H9 (cell line): ENCODE measurements around the gene CPT1B. TPM values are rescaled to one million over a fixed set of nuclear protein-coding genes. Genes with fewer than 3 reads are reported as not detected.
A peak's percentile ranks its signal among the peaks of the same experiment; 100 is the strongest.

Experiments used
- DNase-seq: peaks from one replicate; pipeline ENCODE4 v3.0.0-alpha.2; 2017
- H2AFZ ChIP-seq: one replicate; pipeline ENCODE4 v1.6.1; 2013; ENCODE audit warnings: mild to moderate bottlenecking, low read length, control low read depth, moderate library complexity
- H2AK5ac ChIP-seq: 2 replicates; pipeline ENCODE4 v1.6.1; 2013; ENCODE audit warnings: low read length, control low read depth, mixed read lengths; ENCODE audit not compliant: insufficient read length
- H2BK120ac ChIP-seq: one replicate; pipeline ENCODE4 v1.6.1; 2013; ENCODE audit warnings: low read depth, mild to moderate bottlenecking, low read length, control low read depth, inconsistent platforms; ENCODE audit not compliant: poor library complexity, severe bottlenecking
- H2BK12ac ChIP-seq: 2 replicates; pipeline ENCODE4 v1.6.1; 2013; ENCODE audit warnings: low read length, control low read depth, mixed read lengths, low read depth; ENCODE audit not compliant: insufficient read length
- H2BK15ac ChIP-seq: 2 replicates; pipeline ENCODE4 v1.6.1; 2013; ENCODE audit warnings: low read depth, low read length, control low read depth
- H2BK20ac ChIP-seq: one replicate; pipeline ENCODE4 v1.6.1; 2013; ENCODE audit warnings: low read depth, mild to moderate bottlenecking, low read length, control low read depth, inconsistent platforms; ENCODE audit not compliant: poor library complexity, severe bottlenecking
- H2BK5ac ChIP-seq: 2 replicates; pipeline ENCODE4 v1.6.1; 2013; ENCODE audit warnings: low read length, control low read depth, mixed read lengths; ENCODE audit not compliant: insufficient read length
- H3K14ac ChIP-seq: 2 replicates; pipeline ENCODE4 v1.6.1; 2013; ENCODE audit warnings: low read length, control low read depth; ENCODE audit not compliant: insufficient read depth
- H3K18ac ChIP-seq: 2 replicates; pipeline ENCODE4 v1.6.1; 2013; ENCODE audit warnings: low read depth, mild to moderate bottlenecking, mixed read lengths, low read length, control low read depth; ENCODE audit not compliant: insufficient read length
- H3K23ac ChIP-seq: 2 replicates; pipeline ENCODE4 v1.6.1; 2013; ENCODE audit warnings: low read length, control low read depth, mixed read lengths, low read depth; ENCODE audit not compliant: insufficient read length
- H3K23me2 ChIP-seq: 2 replicates; pipeline ENCODE4 v1.6.1; 2013; ENCODE audit warnings: low read depth, mild to moderate bottlenecking, mixed read lengths, low read length, control low read depth; ENCODE audit not compliant: insufficient read length, poor library complexity, severe bottlenecking
- H3K27ac ChIP-seq: 2 replicates; pipeline ENCODE4 v1.5.1; 2013; ENCODE audit warnings: low read length, control low read depth, mixed read lengths, low read depth; ENCODE audit not compliant: insufficient read length
- H3K27me3 ChIP-seq: 2 replicates; pipeline ENCODE4 v1.6.1; 2013; ENCODE audit warnings: low read length, control low read depth, inconsistent platforms; ENCODE audit not compliant: insufficient read depth
- H3K4ac ChIP-seq: 2 replicates; pipeline ENCODE4 v1.6.1; 2013; ENCODE audit warnings: low read depth, mild to moderate bottlenecking, control low read depth, inconsistent platforms, low read length, moderate library complexity
- H3K4me1 ChIP-seq: 2 replicates; pipeline ENCODE4 v1.6.1; 2013; ENCODE audit warnings: low read length, control low read depth, inconsistent platforms; ENCODE audit not compliant: insufficient read depth
- H3K4me2 ChIP-seq: 2 replicates; pipeline ENCODE4 v1.6.1; 2013; ENCODE audit warnings: low read length, control low read depth, mixed read lengths; ENCODE audit not compliant: insufficient read length, insufficient read depth
- H3K56ac ChIP-seq: 2 replicates; pipeline ENCODE4 v1.6.1; 2013; ENCODE audit warnings: low read depth, mild to moderate bottlenecking, mixed read lengths, low read length, control low read depth; ENCODE audit not compliant: insufficient read length
- H3K79me1 ChIP-seq: 2 replicates; pipeline ENCODE4 v1.6.1; 2013; ENCODE audit warnings: low read depth, mild to moderate bottlenecking, moderate library complexity, low read length, control low read depth, inconsistent platforms; ENCODE audit not compliant: insufficient read depth, poor library complexity, severe bottlenecking
- H3K79me2 ChIP-seq: 2 replicates; pipeline ENCODE4 v1.6.1; 2013; ENCODE audit warnings: low read length, control low read depth, inconsistent platforms; ENCODE audit not compliant: insufficient read depth
- H3K9ac ChIP-seq: 2 replicates; pipeline ENCODE4 v1.6.1; 2013; ENCODE audit warnings: low read length, control low read depth, mixed read lengths; ENCODE audit not compliant: insufficient read length; ENCODE audit errors: extremely low read depth
- H3K9me3 ChIP-seq: one replicate; pipeline ENCODE4 v1.6.1; 2013; ENCODE audit warnings: low read depth, low read length, inconsistent platforms; ENCODE audit not compliant: control insufficient read depth
- H3T11ph ChIP-seq: one replicate; pipeline ENCODE4 v1.6.1; 2013; ENCODE audit warnings: mild to moderate bottlenecking, low read length, control low read depth, inconsistent platforms
- H4K20me1 ChIP-seq: one replicate; pipeline ENCODE4 v1.6.1; 2013; ENCODE audit not compliant: control insufficient read depth, insufficient read length, insufficient read depth
- H4K5ac ChIP-seq: 2 replicates; pipeline ENCODE4 v1.6.1; 2013; ENCODE audit warnings: low read depth, mild to moderate bottlenecking, mixed read lengths, low read length, control low read depth; ENCODE audit not compliant: insufficient read length
- H4K8ac ChIP-seq: replicated peaks from 2 replicates; pipeline ENCODE4 v1.6.1; 2013; ENCODE audit warnings: low read length, control low read depth, mixed read lengths, low read depth; ENCODE audit not compliant: insufficient read length
- H4K91ac ChIP-seq: 2 replicates; pipeline ENCODE4 v1.6.1; 2013; ENCODE audit warnings: low read depth, mild to moderate bottlenecking, moderate library complexity, mixed read lengths, low read length, control low read depth; ENCODE audit not compliant: insufficient read length
- H3K27ac Mint-ChIP-seq, 3 experiments: 2 replicates in 2 of 3; 3 replicates in 1 of 3; pipeline ENCODE4 v1.8.0; 2020 to 2021; ENCODE audit warnings: mixed read lengths in 3 of 3, mild to moderate bottlenecking in 1 of 3, moderate library complexity in 1 of 3
- H3K27me3 Mint-ChIP-seq: 2 replicates; pipeline ENCODE4 v1.8.0; 2021; ENCODE audit warnings: low read depth, mild to moderate bottlenecking, moderate library complexity, mixed read lengths
- H3K36me3 Mint-ChIP-seq, 3 experiments: 2 replicates in 2 of 3; 3 replicates in 1 of 3; pipeline ENCODE4 v1.8.0; 2020 to 2021; ENCODE audit warnings: low read depth in 3 of 3, mixed read lengths in 3 of 3; ENCODE audit not compliant: insufficient read depth in 1 of 3
- H3K4me1 Mint-ChIP-seq, 2 experiments: 2 replicates each; pipeline ENCODE4 v1.8.0; 2020; ENCODE audit warnings: mixed read lengths in 2 of 2
- H3K4me3 Mint-ChIP-seq, 2 experiments: 2 replicates in 1 of 2; 3 replicates in 1 of 2; pipeline ENCODE4 v1.8.0; 2020 to 2021; ENCODE audit warnings: mild to moderate bottlenecking in 2 of 2, mixed read lengths in 2 of 2, moderate library complexity in 1 of 2
- H3K9me3 Mint-ChIP-seq, 2 experiments: 2 replicates in 1 of 2; 3 replicates in 1 of 2; pipeline ENCODE4 v1.8.0; 2020; ENCODE audit warnings: mild to moderate bottlenecking in 2 of 2, mixed read lengths in 2 of 2, moderate library complexity in 1 of 2
- CTCF ChIP-seq: fragments of 200-600 bp; sonication (generic); conservative IDR thresholded peaks from 3 replicates; pipeline ENCODE4 v1.8.0; 2021; ENCODE audit warnings: antibody characterized with exemption, mild to moderate bottlenecking
- WGBS: extraction: QIAGEN DNeasy Blood & Tissue Kit; methylation state at CpG from one replicate; pipeline ENCODE4 v1.1.7; 2013; ENCODE audit warnings: missing lambda C conversion rate, low lambda C conversion rate, mixed read lengths; ENCODE audit not compliant: insufficient read length; ENCODE audit errors: extremely low coverage; 5-methylcytosine and 5-hydroxymethylcytosine counted together
- total RNA-seq: library from RNA; stranded (reverse); gene quantifications from 2 replicates; pipeline ENCODE4 v1.2.1, GENCODE V29; 2021

CPT1B gene
- total RNA-seq, 1 experiment from 2014 or later: 65.7 TPM

- Mint-ChIP-seq H3K27me3 (peaks cover 32% of the 10 kb centered on the region), H3K27ac (no peak overlapping the region), H3K36me3 (peaks cover 0 to 3% (median 0%) of the 10 kb centered on the region in 3 experiments; a peak in 2 of 7 replicates), H3K9me3 (no peaks in the 10 kb centered on the region), H3K4me1 (peaks cover 21 to 28% of the 10 kb centered on the region in 2 experiments), H3K4me3 (no peak overlapping the region; a peak in 2 of 5 replicates)
- H3K79me2 ChIP-seq: no peaks in the 10 kb centered on the region
- no peak overlapping the region for H3K9ac ChIP-seq
- no peak overlapping the region for H3K4me2 ChIP-seq
- no peak overlapping the region for H3K18ac ChIP-seq
- H3K79me1 ChIP-seq: no peaks in the 10 kb centered on the region
- no peak overlapping the region for H3T11ph ChIP-seq
- no peak overlapping the region for H2BK20ac ChIP-seq
- peaks cover 18% of the 10 kb centered on the region for H3K23me2 ChIP-seq
- H2AFZ ChIP-seq: no peak overlapping the region
- no peak overlapping the region for H2BK12ac ChIP-seq
- WGBS: no CpG with 5 or more reads among the region's 27 CpGs
- peak; percentile 71 for TF ChIP-seq CTCF
- no peak overlapping the region for H4K91ac ChIP-seq
- peak; percentile 73 for DNase-seq
- H2BK15ac ChIP-seq: no peak overlapping the region
- H3K27me3 ChIP-seq: peaks cover 7% of the 10 kb centered on the region; the same call in 1 of the 2 replicates
- no peak overlapping the region for H3K27ac ChIP-seq
- H3K4ac ChIP-seq: no peak overlapping the region
- H3K23ac ChIP-seq: no peak overlapping the region
- H3K4me1 ChIP-seq: peaks cover 13% of the 10 kb centered on the region
- H2AK5ac ChIP-seq: no peak overlapping the region
- H4K8ac ChIP-seq: no peak overlapping the region
- H2BK120ac ChIP-seq: no peak overlapping the region
- no peak overlapping the region for H4K5ac ChIP-seq
- H4K20me1 ChIP-seq: peaks cover 2% of the 10 kb centered on the region
- H3K9me3 ChIP-seq: no peaks in the 10 kb centered on the region
- no peak overlapping the region for H2BK5ac ChIP-seq
- H3K56ac ChIP-seq: no peak overlapping the region
- no peak overlapping the region for H3K14ac ChIP-seq
Observed at GRCh38 chr22:50625568-50626313, 47.5 kb upstream of the CPT1B start.
